Retinal pigment epithelial cell (primary cell): Measurements from ENCODE around the gene FADS3.

Source experiments
- DNase-seq: peaks from one replicate; pipeline ENCODE4 v3.0.0-alpha.2; 2010; ENCODE audit warnings: low read depth
- H3K4me3 ChIP-seq: 2 replicates; pipeline ENCODE4 v1.5.1; 2011; ENCODE audit warnings: mild to moderate bottlenecking, low read length, control low read depth, moderate library complexity
- TF ChIP-seq, protein P1 (sequence below): conservative IDR thresholded peaks from 2 replicates; pipeline ENCODE4 v1.5.1; 2011; ENCODE audit warnings: low read depth, low read length, control low read depth, inconsistent platforms

The FADS3 gene

DNA sequence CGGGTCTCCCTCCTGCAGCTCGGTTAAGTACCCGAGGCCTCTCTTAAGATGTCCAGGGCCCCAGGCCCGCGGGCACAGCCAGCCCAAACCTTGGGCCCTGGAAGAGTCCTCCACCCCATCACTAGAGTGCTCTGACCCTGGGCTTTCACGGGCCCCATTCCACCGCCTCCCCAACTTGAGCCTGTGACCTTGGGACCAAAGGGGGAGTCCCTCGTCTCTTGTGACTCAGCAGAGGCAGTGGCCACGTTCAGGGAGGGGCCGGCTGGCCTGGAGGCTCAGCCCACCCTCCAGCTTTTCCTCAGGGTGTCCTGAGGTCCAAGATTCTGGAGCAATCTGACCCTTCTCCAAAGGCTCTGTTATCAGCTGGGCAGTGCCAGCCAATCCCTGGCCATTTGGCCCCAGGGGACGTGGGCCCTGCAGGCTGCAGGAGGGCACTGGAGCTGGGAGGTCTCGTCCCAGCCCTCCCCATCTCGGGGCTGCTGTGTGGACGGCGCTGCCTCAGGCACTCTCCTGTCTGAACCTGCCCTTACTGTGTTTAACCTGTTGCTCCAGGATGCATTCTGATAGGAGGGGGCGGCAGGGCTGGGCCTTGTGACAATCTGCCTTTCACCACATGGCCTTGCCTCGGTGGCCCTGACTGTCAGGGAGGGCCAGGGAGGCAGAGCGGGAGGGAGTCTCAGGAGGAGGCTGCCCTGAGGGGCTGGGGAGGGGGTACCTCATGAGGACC is 25.0 kb downstream of the FADS3 start:
- TF ChIP-seq, protein P1, sequence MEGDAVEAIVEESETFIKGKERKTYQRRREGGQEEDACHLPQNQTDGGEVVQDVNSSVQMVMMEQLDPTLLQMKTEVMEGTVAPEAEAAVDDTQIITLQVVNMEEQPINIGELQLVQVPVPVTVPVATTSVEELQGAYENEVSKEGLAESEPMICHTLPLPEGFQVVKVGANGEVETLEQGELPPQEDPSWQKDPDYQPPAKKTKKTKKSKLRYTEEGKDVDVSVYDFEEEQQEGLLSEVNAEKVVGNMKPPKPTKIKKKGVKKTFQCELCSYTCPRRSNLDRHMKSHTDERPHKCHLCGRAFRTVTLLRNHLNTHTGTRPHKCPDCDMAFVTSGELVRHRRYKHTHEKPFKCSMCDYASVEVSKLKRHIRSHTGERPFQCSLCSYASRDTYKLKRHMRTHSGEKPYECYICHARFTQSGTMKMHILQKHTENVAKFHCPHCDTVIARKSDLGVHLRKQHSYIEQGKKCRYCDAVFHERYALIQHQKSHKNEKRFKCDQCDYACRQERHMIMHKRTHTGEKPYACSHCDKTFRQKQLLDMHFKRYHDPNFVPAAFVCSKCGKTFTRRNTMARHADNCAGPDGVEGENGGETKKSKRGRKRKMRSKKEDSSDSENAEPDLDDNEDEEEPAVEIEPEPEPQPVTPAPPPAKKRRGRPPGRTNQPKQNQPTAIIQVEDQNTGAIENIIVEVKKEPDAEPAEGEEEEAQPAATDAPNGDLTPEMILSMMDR: no peak
- DNase-seq: no peak
- H3K4me3 ChIP-seq: no peak overlapping the region

- no peak for DNase-seq
- no peak overlapping the region for H3K4me3 ChIP-seq
Observed at GRCh38 chr11:61864814-61865775, 26.2 kb downstream of the FADS3 start.

DNA sequence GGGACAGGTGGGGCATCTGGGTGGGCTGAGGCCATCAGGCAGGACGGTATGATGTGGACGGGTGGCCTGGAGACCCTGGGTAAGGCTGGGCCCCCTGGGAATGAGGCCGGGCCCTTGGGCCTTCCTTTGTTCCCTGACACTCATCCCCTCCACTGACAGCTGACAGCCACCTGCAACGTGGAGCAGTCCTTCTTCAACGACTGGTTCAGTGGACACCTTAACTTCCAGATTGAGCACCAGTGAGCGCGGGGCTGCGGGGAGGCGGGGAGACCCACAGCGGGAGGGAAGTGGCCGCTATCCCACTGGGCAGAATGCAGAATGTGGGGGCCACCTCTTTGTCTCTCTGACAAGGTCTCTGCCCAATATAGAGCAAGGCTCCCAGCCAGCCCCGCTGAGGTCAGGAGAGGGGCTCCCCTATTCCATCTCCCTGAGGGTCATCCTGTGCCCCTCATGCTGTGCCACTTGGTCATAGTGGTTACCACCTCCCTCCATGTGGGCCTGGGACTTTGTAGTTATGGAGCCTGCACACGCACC is 27.7 kb downstream of the FADS3 start:
- TF ChIP-seq, protein P1: no peak

More at GRCh38 chr11:61864814-61865775, 26.2 kb downstream of the FADS3 start:
- TF ChIP-seq, protein P1: no peak

DNA sequence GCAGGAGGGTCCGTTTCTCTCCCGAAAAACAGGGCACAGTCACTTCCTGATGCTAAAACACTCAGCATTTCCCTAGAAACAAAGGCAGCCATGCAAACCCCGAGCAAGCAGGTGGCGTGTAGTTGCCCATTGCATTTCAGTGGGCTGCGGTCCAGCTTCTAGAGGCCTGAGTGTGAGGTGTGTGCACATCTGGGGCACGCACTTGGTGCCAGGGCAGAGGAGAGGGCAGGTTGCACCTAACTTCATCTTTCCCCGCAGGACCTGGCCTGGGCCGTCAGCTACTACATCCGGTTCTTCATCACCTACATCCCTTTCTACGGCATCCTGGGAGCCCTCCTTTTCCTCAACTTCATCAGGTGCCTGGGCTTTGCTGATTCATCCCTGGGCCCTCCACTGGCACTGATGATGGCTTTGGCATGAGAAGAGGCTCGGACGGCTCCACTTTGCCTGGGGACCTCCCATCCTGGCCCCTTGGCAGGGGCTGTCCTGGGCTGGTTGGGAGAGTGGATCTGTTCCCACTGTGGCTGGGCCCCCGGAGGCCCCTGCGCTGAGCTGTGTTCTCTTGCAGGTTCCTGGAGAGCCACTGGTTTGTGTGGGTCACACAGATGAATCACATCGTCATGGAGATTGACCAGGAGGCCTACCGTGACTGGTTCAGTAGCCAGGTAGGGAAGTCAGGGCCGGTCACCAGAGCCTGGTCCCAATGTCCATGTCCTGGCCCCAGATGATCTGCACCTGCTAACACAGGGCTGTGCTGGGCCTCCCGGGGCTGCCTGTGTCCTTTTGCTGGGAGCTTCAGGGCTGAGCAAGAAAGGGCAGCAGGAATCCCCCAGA is 28.4 kb downstream of the FADS3 start:
- H3K4me3 ChIP-seq: no peak overlapping the region
- TF ChIP-seq, protein P1: no peak
- DNase-seq: no peak

More for the DNA sequence above, 27.7 kb downstream of the FADS3 start:
- no peak for DNase-seq
- H3K4me3 ChIP-seq: no peak overlapping the region

GRCh38 chr11:61861634-61862033 is 29.7 kb downstream of the FADS3 start:
- DNase-seq: no peak
- no peak overlapping the region for H3K4me3 ChIP-seq
- TF ChIP-seq, protein P1: no peak

- DNase-seq: no peak
- H3K4me3 ChIP-seq: no peak overlapping the region
Observed at GRCh38 chr11:61860054-61860903, 31.1 kb downstream of the FADS3 start.

More at GRCh38 chr11:61860054-61860903, 31.1 kb downstream of the FADS3 start:
- TF ChIP-seq, protein P1: no peak
